Spleen (tissue), 11 donors: Measurements from ENCODE around the gene SMIM23. TPM values are rescaled to one million over a fixed set of nuclear protein-coding genes. Genes with fewer than 3 reads are reported as not detected.
A peak's percentile ranks its signal among the peaks of the same experiment; 100 is the strongest.

Experiments
- DNase-seq: peaks from one replicate; pipeline ENCODE4 v3.0.0-alpha.2; 2020
- H3K27ac ChIP-seq, 8 donors: fragments of 200-600 bp; sonication (generic) in 7 of 8; 1 replicate in 4 of 8; 2 replicates in 4 of 8; pipeline versions ENCODE4 v1.5.0 to v1.8.0; 2016 to 2021; ENCODE audit warnings: inconsistent platforms in 4 of 8, mild to moderate bottlenecking in 4 of 8, moderate library complexity in 1 of 8
- H3K27me3 ChIP-seq, 7 donors: fragments of 200-600 bp; sonication (generic) in 6 of 7; replicated peaks in 1 of 7; 1 replicate in 4 of 7; 2 replicates in 3 of 7; pipeline versions ENCODE4 v1.5.0 to v1.8.0; 2016 to 2021; ENCODE audit warnings: inconsistent platforms in 3 of 7, mild to moderate bottlenecking in 1 of 7
- H3K36me3 ChIP-seq, 6 donors: fragments of 200-600 bp; sonication (generic) in 5 of 6; 1 replicate in 4 of 6; 2 replicates in 2 of 6; pipeline versions ENCODE4 v1.5.0 to v1.8.0; 2016 to 2021; ENCODE audit warnings: inconsistent platforms in 2 of 6
- H3K4me1 ChIP-seq, 6 donors: fragments of 200-600 bp; sonication (generic) in 5 of 6; 1 replicate in 3 of 6; 2 replicates in 3 of 6; pipeline versions ENCODE4 v1.5.0 to v1.8.0; 2016 to 2021; ENCODE audit warnings: inconsistent platforms in 3 of 6
- H3K4me3 ChIP-seq, 8 donors: fragments of 200-600 bp; sonication (generic) in 7 of 8; 1 replicate in 4 of 8; 2 replicates in 4 of 8; pipeline versions ENCODE4 v1.5.0 to v1.8.0; 2016 to 2021; ENCODE audit warnings: inconsistent platforms in 4 of 8, mild to moderate bottlenecking in 4 of 8, moderate library complexity in 2 of 8
- H3K9me3 ChIP-seq, 8 donors: fragments of 200-600 bp; sonication (generic) in 7 of 8; 1 replicate in 4 of 8; 2 replicates in 4 of 8; pipeline versions ENCODE4 v1.5.0 to v1.8.0; 2016 to 2021; ENCODE audit warnings: inconsistent platforms in 4 of 8
- POLR2A ChIP-seq, 3 donors: fragments of 450-650 bp; IDR thresholded peaks; one replicate each; pipeline ENCODE4 v1.5.1; 2017; ENCODE audit warnings: antibody characterized with exemption in 3 of 3, mild to moderate bottlenecking in 1 of 3
- POLR2AphosphoS5 ChIP-seq, 3 donors: sonication (generic); formaldehyde crosslinking; IDR thresholded peaks; one replicate each; pipeline ENCODE4 v1.5.1; 2017; ENCODE audit warnings: antibody characterized with exemption in 3 of 3
- WGBS, 5 donors: extraction: QIAGEN DNeasy Blood & Tissue Kit in 3 of 5; methylation state at CpG; one replicate each; pipeline versions ENCODE4 v1.1.5 to v1.1.7; 2013 to 2018; 5-methylcytosine and 5-hydroxymethylcytosine counted together
- intact Hi-C: fragments of 100-400 bp; cut with DNase I; formaldehyde crosslinking; loops from one replicate; pipeline ENCODE4 v1.15.0; 2023; ENCODE audit warnings: low total_unique reads
- polyA plus RNA-seq, 3 donors: library from polyadenylated mRNA; stranded (reverse); fragments of 200-250 nt; gene quantifications; one replicate each; pipeline ENCODE4 v1.2.1, GENCODE V29; 2013
- total RNA-seq, 7 donors: library from RNA; depleted of rRNA in 3 of 7; stranded (reverse); fragments of >200 nt in 3 of 7; fragmentation: NEBNext Ultra II Directional in 4 of 7; extraction: Animal tissue kit (Norgen Biotek cat#: 25700) in 4 of 7; gene quantifications; one replicate each; pipeline versions ENCODE4 v1.1.0 to v1.2.1, GENCODE V29; 2016 to 2021
- TF ChIP-seq, protein P1 (sequence below), 11 experiments: fragments of 200-600 bp in 7 of 11; fragments of 450-650 bp in 4 of 11; sonication (generic) in 4 of 11; IDR thresholded peaks in 8 of 11; conservative IDR thresholded peaks in 3 of 11; 1 replicate in 7 of 11; 2 replicates in 4 of 11; pipeline versions ENCODE4 v1.4.0 to v1.8.0; 2016 to 2021; ENCODE audit warnings: antibody characterized with exemption in 11 of 11, inconsistent platforms in 4 of 11, mild to moderate bottlenecking in 1 of 11
- donor health status: healthy with polysubstance abuse.
- donor health status: DM: no; HTN: no; CAD: no; lungs with moderate emphysema.
- donor health status: DM: no; HTN: no; CAD: no.
- donor health status: Bipolar disorder and iron deficiency.
- donor health status: healthy.
- donor health status: DM: no; HTN: no; CAD: no.
- donor health status: DM: yes; HTN: yes; CAD: no.

SMIM23 gene
- total and polyA plus RNA-seq, 10 donors = not detected

DNA sequence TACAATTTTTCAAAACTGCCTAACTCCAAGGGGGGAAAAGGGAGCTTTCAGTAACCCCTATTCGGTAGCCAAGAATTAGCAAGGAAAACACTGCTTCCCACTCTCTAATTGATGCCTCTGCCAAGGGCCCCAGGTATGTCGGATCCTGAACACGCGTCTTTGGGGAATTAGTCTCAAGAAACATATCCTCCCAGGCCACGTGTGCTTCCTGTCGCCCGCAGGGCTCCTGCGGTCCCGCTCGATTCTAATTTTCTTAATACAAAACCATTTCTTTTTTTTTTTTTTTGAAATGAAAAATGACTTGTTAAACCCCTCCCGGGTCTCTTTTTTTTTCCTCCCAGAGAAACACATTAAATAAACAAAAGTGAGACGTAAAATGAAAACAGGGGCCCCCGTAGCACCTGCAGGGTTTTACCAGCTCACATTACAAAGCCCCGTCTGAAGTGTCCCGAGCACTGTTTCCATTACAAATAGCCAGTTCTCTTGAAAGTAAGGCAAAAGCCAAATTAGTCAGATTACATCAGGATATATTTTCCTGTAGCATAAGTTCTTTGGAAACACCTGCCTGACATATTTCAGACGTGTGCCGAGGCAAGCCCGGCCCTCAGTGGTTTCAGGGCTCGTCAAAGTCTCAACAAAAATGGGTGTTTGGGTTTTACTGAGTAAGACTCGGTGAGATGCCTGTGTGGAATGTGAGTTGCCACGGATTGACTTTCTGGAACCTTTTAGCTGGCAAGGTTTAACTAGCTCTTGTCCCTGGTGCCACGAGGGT lies 21.5 kb downstream of the SMIM23 start:
- no peak for TF ChIP-seq POLR2A (IDR thresholded peaks at IDR 0.05)
- no peak for TF ChIP-seq POLR2AphosphoS5 (IDR thresholded peaks at IDR 0.05)
- TF ChIP-seq, protein P1, sequence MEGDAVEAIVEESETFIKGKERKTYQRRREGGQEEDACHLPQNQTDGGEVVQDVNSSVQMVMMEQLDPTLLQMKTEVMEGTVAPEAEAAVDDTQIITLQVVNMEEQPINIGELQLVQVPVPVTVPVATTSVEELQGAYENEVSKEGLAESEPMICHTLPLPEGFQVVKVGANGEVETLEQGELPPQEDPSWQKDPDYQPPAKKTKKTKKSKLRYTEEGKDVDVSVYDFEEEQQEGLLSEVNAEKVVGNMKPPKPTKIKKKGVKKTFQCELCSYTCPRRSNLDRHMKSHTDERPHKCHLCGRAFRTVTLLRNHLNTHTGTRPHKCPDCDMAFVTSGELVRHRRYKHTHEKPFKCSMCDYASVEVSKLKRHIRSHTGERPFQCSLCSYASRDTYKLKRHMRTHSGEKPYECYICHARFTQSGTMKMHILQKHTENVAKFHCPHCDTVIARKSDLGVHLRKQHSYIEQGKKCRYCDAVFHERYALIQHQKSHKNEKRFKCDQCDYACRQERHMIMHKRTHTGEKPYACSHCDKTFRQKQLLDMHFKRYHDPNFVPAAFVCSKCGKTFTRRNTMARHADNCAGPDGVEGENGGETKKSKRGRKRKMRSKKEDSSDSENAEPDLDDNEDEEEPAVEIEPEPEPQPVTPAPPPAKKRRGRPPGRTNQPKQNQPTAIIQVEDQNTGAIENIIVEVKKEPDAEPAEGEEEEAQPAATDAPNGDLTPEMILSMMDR (IDR thresholded peaks at IDR 0.05 in 8 of 11, conservative IDR thresholded peaks at IDR 0.05 in 3 of 11) = no peak
- Histone ChIP-seq H3K4me3 (no peak overlapping the region), H3K27ac (no peak overlapping the region), H3K27me3 (peaks cover 0 to 59% (median 15%) of the 10 kb centered on the region in 7 donors), H3K9me3 (peaks cover 0 to 24% (median 17%) of the 10 kb centered on the region in 8 donors), H3K4me1 (peaks cover 0 to 7% (median 0%) of the 10 kb centered on the region in 6 donors), H3K36me3 (no peaks in the 10 kb centered on the region)
- 16 to 31% (median 21%) methylated on average over 22 of the region's 22 CpGs for WGBS, 5 donors
- peak; percentile 19 for DNase-seq
- intact Hi-C loops = no loop called here

DNA sequence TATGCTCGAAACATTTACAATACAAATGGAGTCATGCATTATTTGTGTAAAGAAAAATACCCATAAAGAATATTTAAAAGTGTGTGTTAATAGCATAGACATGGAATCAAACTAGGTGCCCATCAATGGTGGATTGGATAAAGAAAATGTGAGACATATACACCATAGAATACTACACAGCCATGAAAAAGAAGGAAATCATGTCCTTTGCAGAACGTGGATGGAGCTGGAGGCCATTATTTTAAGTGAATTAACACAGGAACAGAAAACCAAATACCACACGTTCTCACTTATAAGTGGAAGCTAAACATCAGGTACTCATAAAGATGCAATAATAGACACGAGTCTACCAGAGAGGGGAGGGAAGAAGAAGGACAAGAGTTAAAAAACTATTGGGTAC lies 22.8 kb downstream of the SMIM23 start:
- Histone ChIP-seq H3K9me3 (peaks cover 0 to 29% (median 19%) of the 10 kb centered on the region in 8 donors), H3K4me1 (peaks cover 0 to 7% (median 0%) of the 10 kb centered on the region in 6 donors), H3K27ac (no peak overlapping the region), H3K36me3 (no peaks in the 10 kb centered on the region), H3K27me3 (peaks cover 0 to 57% (median 15%) of the 10 kb centered on the region in 7 donors), H3K4me3 (no peak overlapping the region)
- no peak for TF ChIP-seq POLR2AphosphoS5 (IDR thresholded peaks at IDR 0.05)
- TF ChIP-seq, protein P1 (IDR thresholded peaks at IDR 0.05 in 8 of 11, conservative IDR thresholded peaks at IDR 0.05 in 3 of 11) = no peak
- no peak for TF ChIP-seq POLR2A (IDR thresholded peaks at IDR 0.05)
- 83 to 93% (median 87%) methylated on average over 4 of the region's 4 CpGs for WGBS, 5 donors
- no peak for DNase-seq
- intact Hi-C loops = no loop called here

DNA sequence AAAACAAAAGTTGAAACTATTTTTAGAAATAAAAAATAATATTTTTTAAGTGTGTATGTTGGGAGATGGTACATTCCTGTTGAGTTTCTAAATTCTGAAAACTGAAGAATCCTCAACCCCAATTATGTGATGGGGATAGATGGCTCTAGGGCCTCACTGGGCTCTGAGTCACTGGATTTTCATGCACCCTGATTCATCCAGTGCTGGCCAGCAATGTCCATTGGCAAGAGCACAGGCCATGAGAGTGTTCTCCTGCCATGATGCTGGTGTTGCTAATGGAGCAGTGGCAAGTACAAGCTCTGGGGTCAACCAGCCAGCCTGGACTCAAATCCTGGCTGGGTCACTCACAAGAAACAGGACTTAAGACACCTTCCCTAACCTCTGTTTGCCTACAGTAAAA lies 23.3 kb downstream of the SMIM23 start:
- peaks cover 0 to 53% (median 15%) of the 10 kb centered on the region in 7 donors for H3K27me3 ChIP-seq
- TF ChIP-seq POLR2AphosphoS5 (IDR thresholded peaks at IDR 0.05) (no peak), POLR2A (IDR thresholded peaks at IDR 0.05) (no peak)
- TF ChIP-seq, protein P1 (IDR thresholded peaks at IDR 0.05 in 8 of 11, conservative IDR thresholded peaks at IDR 0.05 in 3 of 11) = no peak
- no peak overlapping the region for H3K4me3 ChIP-seq

DNA sequence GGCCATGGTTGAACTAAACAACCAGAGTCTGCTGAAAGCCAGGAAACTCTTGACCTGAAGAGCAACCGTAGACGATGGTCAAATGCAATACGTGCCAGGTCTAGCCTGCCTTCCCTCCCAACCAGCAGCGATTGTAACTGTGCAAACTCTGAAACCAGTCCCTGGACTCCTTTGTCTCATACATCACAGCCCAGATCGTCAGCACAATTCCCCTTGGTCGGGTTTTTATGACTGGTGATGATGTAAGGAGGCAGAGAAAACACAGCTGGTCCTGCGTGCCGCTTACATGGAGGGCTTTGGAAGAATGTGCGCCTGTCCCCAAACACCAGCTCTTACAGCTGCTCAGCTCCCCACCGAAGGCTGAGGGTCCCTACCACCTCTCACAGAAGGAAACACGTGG lies 24.6 kb downstream of the SMIM23 start:
- intact Hi-C loops = no loop called here
- Histone ChIP-seq H3K4me3 (no peak overlapping the region), H3K36me3 (no peaks in the 10 kb centered on the region), H3K9me3 (peaks cover 0 to 29% (median 19%) of the 10 kb centered on the region in 8 donors), H3K27me3 (peaks cover 0 to 42% (median 15%) of the 10 kb centered on the region in 7 donors), H3K27ac (no peak overlapping the region), H3K4me1 (peaks cover 0 to 7% (median 0%) of the 10 kb centered on the region in 6 donors)
- TF ChIP-seq POLR2AphosphoS5 (IDR thresholded peaks at IDR 0.05) (no peak), POLR2A (IDR thresholded peaks at IDR 0.05) (no peak)
- TF ChIP-seq, protein P1 (IDR thresholded peaks at IDR 0.05 in 8 of 11, conservative IDR thresholded peaks at IDR 0.05 in 3 of 11) = no peak
- peak; percentile 31 for DNase-seq
- 73 to 90% (median 84%) methylated on average over 11 of the region's 11 CpGs for WGBS, 5 donors

More for the DNA sequence above, 23.3 kb downstream of the SMIM23 start:
- H3K27ac ChIP-seq = no peak overlapping the region
- intact Hi-C loops = no loop called here
- H3K4me1 ChIP-seq = peaks cover 0 to 7% (median 0%) of the 10 kb centered on the region in 6 donors
- H3K9me3 ChIP-seq = peaks cover 0 to 29% (median 19%) of the 10 kb centered on the region in 8 donors
- H3K36me3 ChIP-seq = no peaks in the 10 kb centered on the region
- DNase-seq = peak; percentile 15
